ENCODE data around the gene LYL1.

LYL1 gene

DNA sequence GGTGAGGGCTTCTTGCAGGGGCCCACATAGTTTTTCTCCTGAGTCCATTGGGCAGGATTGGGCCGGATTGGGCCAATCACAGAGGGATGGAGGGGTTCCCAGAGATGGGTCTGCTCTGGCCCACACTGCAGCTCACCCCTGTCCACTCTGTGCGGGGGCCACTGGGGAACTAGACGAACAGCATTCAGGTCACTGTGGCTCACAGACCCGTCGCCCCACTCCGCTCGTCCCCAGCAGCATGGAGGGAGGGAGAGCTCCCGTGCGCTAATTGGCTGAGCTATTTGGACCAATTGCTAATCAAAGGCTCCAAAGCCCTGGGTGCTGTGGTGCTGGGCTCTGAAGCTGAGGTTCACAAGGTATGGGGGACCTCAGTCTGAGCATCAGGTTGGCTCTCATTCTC is 26.7 kb upstream of the LYL1 start:
- DNase-seq (ENCODE audit: low read depth in 3 of 3): no peak

DNA sequence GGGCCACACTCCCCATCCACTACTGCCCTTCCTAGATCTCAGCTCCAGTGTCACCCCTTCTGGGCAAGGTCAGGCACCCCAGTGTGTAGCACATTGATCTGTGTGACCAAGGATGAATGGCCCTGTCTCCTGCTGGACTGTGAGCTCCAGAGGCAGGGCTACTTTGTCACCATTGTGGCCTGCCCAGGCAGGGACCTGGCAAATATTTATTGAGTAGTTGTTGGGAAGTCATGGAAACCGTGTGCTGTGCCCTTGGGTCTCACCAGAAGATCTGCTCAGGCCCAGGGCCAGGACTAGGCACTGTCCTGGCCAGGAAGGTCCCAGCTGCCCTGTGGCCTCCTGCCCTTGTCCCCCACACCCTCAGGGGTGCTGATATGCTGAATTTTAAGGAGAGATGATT is 25.9 kb upstream of the LYL1 start:
- DNase-seq (ENCODE audit: low read depth in 3 of 3): no peak

DNA sequence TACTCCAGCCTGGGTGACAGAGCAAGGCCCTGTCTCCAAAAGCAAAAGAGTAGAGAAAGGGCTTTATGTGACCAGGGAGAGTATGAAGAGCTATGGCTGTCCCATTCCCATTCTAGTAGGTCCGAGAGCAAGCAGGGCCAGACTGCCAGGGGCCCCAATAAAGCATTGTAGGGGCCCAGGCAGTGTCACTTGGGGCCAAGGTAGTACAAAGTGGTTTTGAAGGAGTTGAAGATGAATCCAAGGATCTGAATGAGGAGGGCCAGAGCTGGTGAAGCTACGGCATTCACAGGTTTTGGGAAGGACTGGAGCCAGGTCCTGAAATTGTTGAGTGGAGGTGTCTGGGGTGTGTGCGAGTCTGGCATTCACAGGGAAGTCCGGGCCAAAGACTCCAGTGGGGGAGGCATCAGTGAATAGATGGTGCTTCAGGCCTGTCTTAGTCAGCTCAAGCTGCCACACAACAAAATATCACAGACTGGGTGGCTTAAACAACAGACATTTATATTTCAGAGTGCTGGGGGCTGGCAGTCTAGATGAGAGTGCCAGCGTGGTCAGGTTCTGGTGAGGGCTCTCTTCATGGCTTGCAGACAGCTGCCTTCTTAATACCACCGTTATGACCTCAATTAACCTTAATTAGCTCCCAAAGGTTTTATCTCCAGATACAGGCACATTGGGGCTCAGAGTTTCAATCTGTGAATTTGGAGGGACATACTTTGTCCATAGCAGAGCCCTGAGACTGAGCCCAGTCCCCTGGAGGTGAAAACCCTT is 25.3 kb upstream of the LYL1 start:
- no peak for DNase-seq (ENCODE audit: low read depth in 3 of 3)

DNA sequence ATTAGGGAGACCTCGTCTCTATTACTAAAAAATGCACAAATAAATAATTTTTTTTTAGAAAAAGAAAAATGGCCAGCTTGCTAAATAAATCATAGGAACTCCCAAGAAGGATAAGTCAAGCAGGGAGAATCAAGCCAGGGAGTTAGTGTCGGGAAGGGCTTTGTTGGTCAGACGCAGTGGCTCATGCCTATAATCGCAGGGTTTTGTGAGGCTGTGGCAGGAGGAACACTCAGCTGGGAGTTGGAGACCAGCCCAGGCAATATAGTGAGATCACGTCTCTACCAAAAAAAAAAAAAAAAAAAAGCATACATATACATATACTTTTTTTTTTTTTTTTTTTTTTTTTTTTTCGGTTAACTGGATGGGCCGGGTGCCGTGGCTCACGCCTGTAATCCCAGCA is 24.4 kb upstream of the LYL1 start:
- no peak for DNase-seq (ENCODE audit: low read depth in 3 of 3)

DNA sequence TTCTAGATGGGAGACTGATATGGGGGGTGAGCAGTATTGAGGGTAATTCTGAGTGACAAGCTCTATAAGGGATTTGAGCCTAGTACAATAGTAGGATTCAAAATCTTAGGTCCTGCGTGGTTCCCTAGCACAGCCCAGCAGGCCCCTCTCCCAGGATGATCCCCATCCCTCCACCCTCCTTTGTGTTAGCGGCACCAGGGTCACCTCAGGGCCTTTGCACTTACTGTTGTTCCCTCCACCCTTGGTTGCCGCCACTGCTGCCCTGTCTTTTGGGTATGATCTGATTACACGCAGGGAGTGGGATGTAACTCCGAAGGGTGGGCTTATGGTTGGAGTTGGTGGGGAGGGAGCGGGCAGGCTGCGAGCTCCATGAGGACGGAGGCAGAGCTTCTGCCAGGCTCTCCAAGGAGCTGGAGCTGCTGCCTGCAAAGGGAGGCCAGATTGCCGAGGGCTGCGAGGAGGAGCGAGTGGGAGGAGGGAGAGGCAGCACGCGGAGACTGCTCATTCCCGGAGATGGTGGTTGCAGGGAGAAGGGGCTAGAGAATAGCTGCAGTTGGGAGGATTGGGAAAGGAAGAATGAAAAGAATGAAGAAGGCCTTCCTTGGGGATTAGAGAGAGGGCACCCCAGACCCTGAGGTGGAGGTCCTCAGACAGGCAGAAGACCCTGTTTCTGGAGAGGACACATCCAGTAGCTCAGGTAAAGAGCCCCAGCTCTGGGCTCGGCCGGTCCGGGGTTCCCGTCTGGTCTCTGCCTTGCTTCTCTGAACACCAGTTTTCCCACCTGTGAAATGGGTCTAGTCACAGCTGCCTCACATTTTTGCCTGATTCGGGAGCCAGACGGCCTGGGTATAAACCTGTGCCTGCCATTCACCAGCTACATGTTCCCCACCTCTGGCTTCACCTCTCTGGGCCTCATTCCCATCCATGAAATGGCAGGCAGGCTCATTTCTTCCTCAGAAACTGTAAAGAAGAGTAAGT is 20.6 kb upstream of the LYL1 start:
- no peak for DNase-seq (ENCODE audit: low read depth in 3 of 3)

DNA sequence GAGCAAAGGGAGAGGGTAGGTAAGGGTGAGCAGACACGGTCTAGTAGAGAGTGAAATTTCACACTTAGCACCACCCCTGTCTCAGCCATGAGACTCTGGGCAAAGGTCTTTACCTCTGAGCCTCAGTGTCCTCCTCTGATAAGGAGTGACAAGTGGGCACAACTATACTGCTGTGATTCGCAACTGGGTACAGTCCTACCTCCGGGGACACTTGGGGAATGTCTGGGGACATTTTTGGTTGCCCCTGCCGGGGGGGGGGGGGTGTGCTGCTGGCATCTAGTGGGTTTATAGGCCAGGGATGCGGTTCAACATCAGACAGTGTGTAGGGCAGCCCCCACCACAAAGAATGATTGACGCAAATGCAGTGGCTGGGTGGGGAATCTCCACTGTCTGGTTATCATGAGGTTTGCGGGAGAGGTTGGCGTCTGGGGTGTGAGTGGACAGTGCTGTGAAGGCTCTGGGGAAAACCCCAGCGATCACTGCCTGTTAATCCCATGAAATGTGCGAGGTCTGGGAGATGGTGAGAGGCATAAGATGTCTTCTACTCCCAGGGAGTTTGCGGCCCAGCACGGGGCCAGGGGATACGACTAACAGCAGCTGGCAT is 19.7 kb upstream of the LYL1 start:
- DNase-seq (ENCODE audit: low read depth in 3 of 3): no peak

DNA sequence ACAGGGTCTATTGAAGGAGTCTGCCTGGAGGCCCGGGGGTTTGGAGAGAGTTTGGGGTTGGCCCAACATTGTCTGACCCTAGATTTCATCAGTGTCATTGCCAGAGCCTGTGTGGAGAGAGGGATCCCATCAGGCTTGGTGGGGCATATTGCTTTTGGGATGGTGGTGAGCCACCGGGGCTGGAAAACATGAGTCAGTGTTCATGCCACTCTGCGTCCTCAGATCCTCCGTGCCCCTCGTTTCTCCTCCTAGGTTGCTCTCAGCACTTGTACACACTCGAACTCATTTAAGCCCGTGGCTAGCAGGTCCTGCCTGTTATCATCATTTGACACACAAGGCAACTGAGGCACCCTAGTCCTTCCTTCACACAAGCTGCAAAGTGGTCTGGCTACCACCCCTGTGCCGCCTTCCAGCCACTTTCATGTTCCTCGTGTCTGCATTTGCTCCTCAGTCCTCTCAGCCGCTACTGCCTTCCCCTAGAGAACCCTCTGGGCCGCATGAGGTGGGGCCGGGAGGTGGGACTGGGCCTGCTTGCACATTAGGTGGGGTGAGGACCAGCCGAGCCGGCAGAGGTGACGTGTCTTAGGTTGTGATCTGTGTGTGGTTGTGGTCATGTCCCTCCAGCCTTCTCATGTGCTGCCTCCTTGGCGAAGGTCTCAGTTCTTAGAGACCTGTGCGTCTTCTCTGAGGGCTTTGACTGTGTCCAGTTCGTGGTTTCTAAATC is 19.1 kb upstream of the LYL1 start:
- DNase-seq (ENCODE audit: low read depth in 3 of 3): no peak

DNA sequence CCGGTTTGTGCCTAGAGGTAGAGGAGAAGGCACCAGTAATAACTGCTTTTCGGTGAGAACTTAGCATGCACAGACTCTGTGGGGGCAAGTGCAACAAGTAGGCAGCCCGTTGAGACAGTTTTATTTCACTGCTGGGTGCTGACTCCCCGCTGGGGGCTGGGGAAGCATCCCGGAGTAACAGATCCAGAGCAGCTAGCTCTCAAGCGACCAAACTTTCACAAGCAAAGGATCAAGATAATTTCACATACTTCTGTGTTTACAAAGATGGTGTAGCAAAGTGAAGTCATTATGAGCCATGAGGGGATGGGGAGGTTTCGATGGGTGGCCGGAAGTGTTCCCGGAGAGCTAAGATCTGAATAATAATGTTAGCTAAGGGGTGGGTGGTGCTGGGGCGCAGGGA is 18.2 kb upstream of the LYL1 start:
- DNase-seq (ENCODE audit: low read depth in 3 of 3): no peak

DNA sequence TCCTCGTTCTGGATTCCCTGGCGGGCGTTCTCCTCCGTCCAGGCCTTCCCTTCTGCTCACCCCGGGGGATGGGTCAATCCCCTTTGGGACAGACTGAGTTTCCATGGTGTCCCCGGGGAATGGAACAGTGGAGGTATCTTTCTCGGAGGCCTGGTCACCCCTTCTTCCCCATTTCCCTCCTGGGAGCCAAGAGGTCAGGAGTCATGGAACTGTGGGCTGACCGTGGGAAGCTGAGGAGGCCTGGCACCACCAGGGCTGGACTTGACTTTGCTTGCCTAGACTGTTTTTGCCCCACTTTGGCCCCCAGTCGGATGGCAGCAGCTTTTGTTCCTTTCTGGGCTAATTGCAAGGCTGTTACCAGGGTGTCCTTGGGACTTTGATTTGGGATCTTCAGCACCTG is 17.4 kb upstream of the LYL1 start:
- no peak for DNase-seq (ENCODE audit: low read depth in 3 of 3)

DNA sequence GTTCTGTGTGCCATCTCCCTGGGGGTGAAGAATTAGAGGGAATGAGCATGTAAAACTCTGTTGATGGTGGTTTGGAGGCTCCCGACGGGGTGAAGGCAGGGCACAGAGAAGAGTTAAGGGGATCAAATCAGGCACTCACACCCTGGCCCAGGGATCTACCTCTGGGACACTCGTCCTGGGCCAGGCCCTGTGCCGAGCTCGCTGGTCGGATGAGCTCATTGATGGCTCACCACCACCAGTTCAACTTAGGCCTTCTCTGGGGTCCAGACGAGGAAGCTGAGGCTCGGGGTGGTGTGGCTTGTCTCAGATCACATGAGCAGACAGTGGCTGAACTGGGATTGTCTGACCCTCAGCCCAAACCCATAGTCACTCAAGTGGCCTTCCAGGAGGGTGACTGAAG is 17.0 kb upstream of the LYL1 start:
- no peak for DNase-seq (ENCODE audit: low read depth in 3 of 3)

DNA sequence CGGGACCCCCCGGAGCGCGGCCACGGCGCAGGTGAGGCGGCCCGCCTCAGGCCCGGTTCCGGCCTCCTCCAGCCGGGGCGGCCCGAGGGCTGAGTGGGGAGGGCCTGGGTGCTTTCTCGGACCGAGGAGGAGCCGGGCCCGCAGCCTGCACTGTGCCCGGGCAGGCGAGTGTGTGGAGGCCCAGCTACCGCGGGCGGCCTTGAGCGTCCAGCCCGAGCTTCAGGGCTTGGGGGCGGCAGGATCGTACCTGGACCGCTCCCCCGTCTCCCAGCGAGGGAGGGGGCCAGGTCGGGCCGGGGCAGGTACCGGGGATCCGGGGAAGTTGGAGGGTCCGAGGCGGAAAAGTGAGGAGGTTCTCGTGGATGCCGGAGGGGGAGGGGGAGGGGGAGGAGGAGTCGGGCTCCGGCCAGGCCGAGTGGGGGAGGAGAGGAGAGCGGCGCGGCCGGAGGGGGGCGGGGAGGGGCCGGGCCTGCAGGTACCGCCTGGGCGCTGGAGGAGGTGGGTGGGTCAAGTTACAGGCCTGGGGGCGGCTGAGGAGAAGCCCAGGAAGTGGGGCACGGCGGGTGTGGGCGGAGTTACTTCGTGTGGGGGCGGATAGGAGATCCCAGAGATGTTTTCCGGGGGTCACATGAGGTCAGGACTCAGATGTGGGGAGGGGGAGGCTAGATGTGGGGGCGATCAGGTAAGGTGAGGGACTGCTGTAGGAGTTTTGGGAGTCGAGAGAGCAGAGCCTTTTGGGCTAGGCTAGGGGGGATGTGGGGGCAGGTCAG is 16.0 kb upstream of the LYL1 start:
- DNase-seq (ENCODE audit: low read depth in 3 of 3): peak in 1 of 3 experiments; percentile 46

DNA sequence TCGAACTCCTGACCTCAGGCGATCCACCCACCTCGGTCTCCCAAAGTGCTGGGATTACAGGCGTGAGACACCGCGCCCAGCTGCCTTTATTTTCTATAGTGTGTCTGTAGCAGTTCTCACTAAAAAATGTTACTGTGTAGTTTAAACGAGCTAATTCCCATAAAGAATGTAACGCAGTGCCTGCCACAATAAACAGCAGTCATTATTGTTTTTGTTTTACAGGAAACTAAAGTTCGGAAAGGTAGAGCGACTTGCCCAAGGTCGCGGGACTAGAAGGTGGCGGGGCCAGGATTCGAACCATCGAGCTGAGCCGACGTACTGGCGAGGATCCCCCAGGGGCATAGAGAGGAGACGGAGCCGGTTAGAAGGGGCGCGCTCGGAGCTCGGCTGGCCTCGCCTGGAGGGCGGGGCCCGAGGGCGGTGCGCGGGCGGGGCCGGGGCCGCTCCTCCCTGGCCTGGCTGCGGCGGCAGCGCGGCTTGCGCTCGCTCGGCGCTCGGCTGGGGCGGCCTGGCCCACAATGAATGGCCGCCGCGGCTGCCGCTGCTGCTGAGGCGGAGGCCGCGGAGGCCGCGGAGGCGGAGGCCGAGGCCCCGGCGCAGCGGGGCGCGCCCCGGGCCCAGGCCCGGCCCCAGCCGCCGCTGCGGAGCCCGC is 15.2 kb upstream of the LYL1 start, which contains the start of gene NACC1:
TSS of gene NACC1 (plus strand) at position 493 of the 652 bp plus-strand sequence. CDS start 16,944 bp downstream, outside the sequence.
- peak; percentile 78 to 85 (median 83) for DNase-seq (ENCODE audit: low read depth in 3 of 3)

DNA sequence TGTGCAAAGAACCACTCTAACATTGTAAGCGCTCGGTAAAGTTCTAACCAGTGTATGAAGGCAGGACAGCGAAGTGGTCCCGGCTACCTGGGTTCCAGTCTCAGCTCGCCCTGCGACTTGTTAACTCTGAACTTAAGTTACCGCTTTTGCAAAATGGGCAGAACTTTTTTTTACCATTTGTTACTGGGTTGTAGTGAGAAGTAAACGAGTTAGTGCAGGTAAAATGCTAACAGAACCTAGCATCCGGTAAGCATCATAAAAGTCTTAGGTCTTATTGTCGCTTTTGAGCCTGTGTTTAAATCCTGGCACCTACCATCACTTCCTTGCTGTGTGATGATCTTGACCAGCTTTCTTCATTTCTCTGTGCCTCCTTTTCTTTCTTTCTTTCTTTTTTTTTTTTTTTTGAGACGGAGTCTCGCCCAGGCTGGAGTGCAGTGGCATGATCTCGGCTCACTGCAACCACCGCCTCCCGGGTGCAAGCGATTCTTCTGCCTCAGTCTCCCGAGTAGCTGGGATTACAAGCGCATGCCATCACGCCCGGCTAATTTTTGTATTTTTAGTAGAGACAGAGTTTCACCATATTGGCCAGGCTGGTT is 14.6 kb upstream of the LYL1 start:
- no peak for DNase-seq (ENCODE audit: low read depth in 3 of 3)

DNA sequence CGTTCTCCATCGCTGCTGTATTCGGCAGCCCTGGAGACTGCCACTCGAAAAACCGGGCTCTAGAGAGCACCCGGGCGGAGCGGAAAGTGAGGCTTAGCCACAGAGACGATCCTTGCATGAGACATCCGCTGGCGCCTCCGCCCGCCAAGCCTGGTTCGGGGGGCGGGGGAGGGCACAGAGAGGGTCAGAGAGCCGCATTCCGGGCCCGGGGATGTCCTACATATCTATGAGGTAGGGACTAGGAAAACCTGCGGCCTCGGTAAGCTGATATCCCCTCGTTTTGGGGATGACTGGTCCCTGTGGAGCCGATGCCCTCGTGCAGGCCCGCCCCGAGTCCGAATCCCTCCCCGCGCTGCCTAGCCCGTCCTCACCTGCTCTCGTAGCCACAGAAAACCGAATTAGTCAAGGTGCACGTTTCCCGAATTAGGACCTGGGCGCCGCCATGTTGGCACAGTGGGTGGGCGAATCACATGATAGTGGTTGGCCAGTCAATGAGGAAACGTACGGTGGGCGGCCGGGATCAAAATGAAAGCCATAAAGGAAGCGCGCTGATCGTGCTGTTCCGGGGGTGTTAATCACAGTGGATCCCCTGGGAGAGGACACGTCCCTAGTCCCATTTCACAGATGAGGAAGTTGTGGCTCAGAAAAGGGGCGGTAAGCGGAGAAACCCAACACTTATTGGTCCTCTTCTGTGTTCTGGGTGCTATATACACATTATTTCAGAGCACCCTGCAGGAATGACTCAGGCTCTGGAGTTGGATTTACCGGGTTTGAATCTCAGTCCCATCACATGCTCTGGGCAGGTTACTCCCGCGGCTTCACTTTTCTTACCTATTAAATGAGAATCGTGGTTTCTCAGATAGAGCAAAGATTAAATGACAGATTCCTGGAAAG is 13.9 kb upstream of the LYL1 start, which contains the start of gene TRMT1:
TSS of gene TRMT1 (minus strand) at position 459 of the 894 bp plus-strand sequence. CDS start at position 118, 341 bp downstream.
- DNase-seq (ENCODE audit: low read depth in 3 of 3): peak; percentile 83 to 87 (median 87)

DNA sequence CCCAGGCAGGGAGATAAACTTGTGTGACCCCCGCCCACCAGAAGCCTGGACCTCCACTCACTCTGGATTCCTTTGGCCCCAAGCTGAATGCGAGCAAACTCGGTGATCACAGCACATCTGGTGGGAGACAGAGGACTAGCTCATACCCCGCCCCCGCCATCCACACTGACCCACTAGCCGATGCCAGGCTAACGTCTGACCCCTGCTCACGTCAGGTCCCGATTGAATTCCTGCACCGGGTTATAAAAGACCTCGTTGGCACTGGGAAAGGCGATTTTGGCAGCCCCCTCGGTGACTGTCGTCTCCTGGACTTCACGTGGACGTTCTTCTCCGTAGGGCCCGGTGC is 13.3 kb upstream of the LYL1 start:
- DNase-seq (ENCODE audit: low read depth in 3 of 3): no peak

DNA sequence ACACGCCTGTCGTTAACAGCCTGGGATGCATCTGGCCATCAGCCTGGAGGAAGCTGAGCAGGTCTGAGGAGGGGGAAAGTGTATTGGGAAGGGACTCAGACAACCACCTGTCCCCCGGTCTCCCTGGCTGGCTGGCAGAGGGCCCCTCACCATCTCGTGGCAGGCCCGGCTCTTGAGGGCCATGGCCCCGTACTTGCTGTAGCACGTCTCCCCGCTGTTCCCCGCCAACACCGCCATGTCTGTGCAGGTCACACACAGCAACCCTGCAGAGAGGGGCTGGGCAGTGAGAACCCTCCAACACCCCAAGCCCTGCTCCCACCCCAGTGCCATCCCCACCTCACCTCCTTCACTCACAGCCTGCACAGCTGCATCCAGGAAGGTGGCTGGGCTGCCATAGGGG is 9.9 kb upstream of the LYL1 start:
- DNase-seq (ENCODE audit: low read depth in 3 of 3): no peak

DNA sequence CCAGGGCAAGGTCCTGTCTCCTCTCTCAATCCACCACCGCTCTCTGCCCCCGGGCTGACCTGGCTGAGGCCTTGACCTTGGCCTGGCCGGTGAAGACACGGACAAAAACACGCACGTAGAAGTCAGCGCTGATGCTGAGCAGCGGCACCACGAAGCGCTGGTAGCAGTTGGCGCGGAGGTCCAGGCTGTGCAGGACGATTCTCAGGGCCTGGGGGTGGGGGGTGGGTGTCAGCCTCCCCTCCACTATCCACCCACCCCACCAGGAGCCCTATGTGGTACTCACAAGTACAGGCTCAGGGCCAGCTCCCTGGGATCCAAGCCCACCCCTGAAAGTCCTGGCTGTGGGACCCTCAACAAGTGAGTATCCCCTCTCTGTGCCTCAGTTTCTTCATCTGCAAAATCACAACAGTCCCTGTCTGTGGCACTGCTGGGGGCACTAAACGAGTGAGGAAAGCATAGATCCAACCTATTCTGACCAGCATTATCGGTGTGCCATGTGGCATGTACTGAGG is 7.5 kb upstream of the LYL1 start:
- no peak for DNase-seq (ENCODE audit: low read depth in 3 of 3)

DNA sequence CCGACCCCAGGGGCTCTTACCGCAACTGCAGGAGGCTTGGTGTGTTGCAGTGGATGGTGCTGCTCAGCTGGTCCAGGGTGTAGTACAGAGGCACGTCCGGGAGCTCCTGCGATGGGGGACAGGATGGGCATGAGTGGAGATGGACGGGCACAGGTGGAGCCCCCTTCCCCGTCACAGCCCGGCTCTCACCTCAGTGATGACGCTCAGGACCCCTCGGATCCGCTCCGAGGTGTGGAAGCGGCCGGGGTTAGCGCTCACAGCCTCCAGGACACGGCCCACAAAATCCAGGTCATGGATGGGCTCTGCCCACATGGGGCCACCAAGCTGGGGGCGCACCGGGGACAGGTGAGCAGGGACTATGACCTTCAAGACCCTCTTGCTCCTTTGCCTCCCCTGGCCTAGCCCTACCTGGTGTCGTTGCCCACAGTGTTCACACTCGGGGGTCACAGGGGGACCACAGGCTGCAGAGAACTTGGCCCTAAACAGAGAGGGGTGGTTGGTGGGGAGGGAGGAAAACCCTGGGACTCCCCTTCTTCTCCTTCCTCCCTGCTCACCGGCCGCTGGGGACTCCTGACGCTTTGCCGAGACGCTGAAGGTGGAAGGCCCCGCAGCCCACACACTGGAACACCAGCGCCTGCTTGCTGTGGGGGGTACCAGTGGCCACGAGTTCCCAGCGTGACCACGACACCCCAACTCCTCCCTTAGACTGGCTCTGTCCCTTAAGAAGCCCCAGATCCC is 6.9 kb upstream of the LYL1 start:
- no peak for DNase-seq (ENCODE audit: low read depth in 3 of 3)
